ENCODE results near the gene CAMSAP1.

DNA sequence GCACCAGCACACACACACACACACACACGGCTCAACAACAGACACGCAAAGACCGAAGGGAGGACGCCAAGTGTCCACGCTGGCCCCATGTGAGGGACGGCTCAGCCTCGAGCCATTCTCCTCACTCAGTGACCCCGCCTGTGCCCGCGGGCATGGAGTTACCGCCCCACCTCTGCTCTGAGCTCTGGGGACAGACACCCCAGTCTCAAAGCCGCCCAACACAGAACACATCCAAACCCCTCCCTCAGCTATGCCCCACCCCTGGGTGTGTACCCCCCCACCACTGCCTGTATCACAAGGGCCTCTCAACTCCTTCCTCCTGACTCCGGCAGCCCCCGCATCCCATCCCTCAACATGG lies 81.2 kb downstream of the CAMSAP1 start:
- TF ChIP-seq CTCF (conservative IDR thresholded peaks at IDR 0.05) (no peak), EZH2 (IDR thresholded peaks at IDR 0.05; ENCODE audit: low read depth) (no peak)

Measured in PC-9 (cell line).